Neural cell (in vitro differentiated cells): Measurements from ENCODE around the gene HOXD8. TPM values are rescaled to one million over a fixed set of nuclear protein-coding genes. Genes with fewer than 3 reads are reported as not detected.

Experiments used
- H2AFZ ChIP-seq: fragments of 200-600, 300-800 bp; sonication (generic), shearing (Covaris generic); 2 replicates; pipeline ENCODE4 v1.6.0; 2014; ENCODE audit warnings: low read depth, mild to moderate bottlenecking, antibody characterized with exemption, low read length, moderate library complexity
- H3F3A ChIP-seq: fragments of 200-600 bp; shearing (Covaris generic); 2 replicates; pipeline ENCODE4 v1.6.1; 2016; ENCODE audit warnings: mild to moderate bottlenecking, moderate library complexity, mixed read lengths, antibody characterized with exemption, low read length; ENCODE audit not compliant: insufficient read depth, poor library complexity, severe bottlenecking
- H3K27ac ChIP-seq: fragments of 200-600, 300-800 bp; sonication (generic), shearing (Covaris generic); 2 replicates; pipeline ENCODE4 v1.5.1; 2014; ENCODE audit warnings: mild to moderate bottlenecking, low read length, moderate library complexity
- H3K27me3 ChIP-seq: fragments of 300-800, 200-600 bp; sonication (generic), shearing (Covaris generic); 2 replicates; pipeline ENCODE4 v1.6.0; 2014; ENCODE audit warnings: mild to moderate bottlenecking, low read depth, low read length, moderate library complexity; ENCODE audit not compliant: insufficient read depth
- H3K36me3 ChIP-seq: fragments of 300-800, 200-600 bp; sonication (generic), shearing (Covaris generic); 2 replicates; pipeline ENCODE4 v1.5.1; 2014; ENCODE audit warnings: mild to moderate bottlenecking, antibody characterized with exemption, low read length, moderate library complexity; ENCODE audit not compliant: insufficient read depth
- H3K4me2 ChIP-seq: fragments of 300-800, 200-600 bp; sonication (generic), shearing (Covaris generic); 2 replicates; pipeline ENCODE4 v1.6.0; 2014; ENCODE audit warnings: mild to moderate bottlenecking, low read length
- H3K4me3 ChIP-seq: fragments of 300-800, 200-600 bp; sonication (generic), shearing (Covaris generic); 2 replicates; pipeline ENCODE4 v1.5.1; 2014; ENCODE audit warnings: mild to moderate bottlenecking, low read length, moderate library complexity
- H3K79me2 ChIP-seq: fragments of 200-600 bp; shearing (Covaris generic); replicated peaks from 2 replicates; pipeline ENCODE4 v1.6.0; 2014; ENCODE audit warnings: mild to moderate bottlenecking, low read length, moderate library complexity; ENCODE audit not compliant: insufficient read depth
- H3K9ac ChIP-seq: fragments of 300-800, 200-600 bp; sonication (generic), shearing (Covaris generic); 2 replicates; pipeline ENCODE4 v1.6.1; 2016; ENCODE audit warnings: mild to moderate bottlenecking, low read length, mixed read lengths
- H3K9me2 ChIP-seq: fragments of 200-600 bp; shearing (Covaris generic); 2 replicates; pipeline ENCODE4 v1.6.1; 2016; ENCODE audit warnings: mild to moderate bottlenecking, low read length, mixed read lengths; ENCODE audit not compliant: insufficient read depth
- H3K9me3 ChIP-seq: fragments of 200-600, 300-800 bp; sonication (generic), shearing (Covaris generic); 2 replicates; pipeline ENCODE4 v1.6.1; 2016; ENCODE audit warnings: mild to moderate bottlenecking, mixed run types, low read length, moderate library complexity, mixed read lengths
- H4K20me1 ChIP-seq: fragments of 200-600 bp; shearing (Covaris generic); 2 replicates; pipeline ENCODE4 v1.6.1; 2016; ENCODE audit warnings: mild to moderate bottlenecking, mixed run types; ENCODE audit not compliant: insufficient read depth
- EP300 ChIP-seq: fragments of 450-650 bp; conservative IDR thresholded peaks from 2 replicates; pipeline ENCODE4 v1.6.1; 2014; ENCODE audit warnings: antibody characterized with exemption, mild to moderate bottlenecking, moderate library complexity; ENCODE audit not compliant: poor library complexity, severe bottlenecking
- EZH2 ChIP-seq: fragments of 200-600, 300-800 bp; shearing (Covaris generic), sonication (generic); IDR thresholded peaks from 2 replicates; pipeline ENCODE4 v1.6.1; 2014; ENCODE audit warnings: antibody characterized with exemption, low read length, borderline replicate concordance, mild to moderate bottlenecking; ENCODE audit not compliant: insufficient read depth, poor library complexity, severe bottlenecking
- MXI1 ChIP-seq: fragments of 450-650 bp; conservative IDR thresholded peaks from 2 replicates; pipeline ENCODE4 v1.6.1; 2014; ENCODE audit warnings: antibody characterized with exemption, mild to moderate bottlenecking; ENCODE audit not compliant: poor library complexity, severe bottlenecking
- POLR2AphosphoS5 ChIP-seq: IDR thresholded peaks from 2 replicates; pipeline ENCODE4 v1.6.1; 2012
- RAD21 ChIP-seq: fragments of 450-650 bp; conservative IDR thresholded peaks from 2 replicates; pipeline ENCODE4 v1.6.1; 2014; ENCODE audit warnings: antibody characterized with exemption, mild to moderate bottlenecking, moderate library complexity
- SMC3 ChIP-seq: fragments of 450-650 bp; conservative IDR thresholded peaks from 2 replicates; pipeline ENCODE4 v1.6.1; 2014; ENCODE audit warnings: antibody characterized with exemption, mild to moderate bottlenecking, moderate library complexity; ENCODE audit not compliant: poor library complexity
- polyA plus RNA-seq: library from polyadenylated mRNA; depleted of rRNA; stranded (reverse); fragments of >200 nt; gene quantifications from 2 replicates; pipeline ENCODE4 v1.2.3, GENCODE V29; 2014
- TF ChIP-seq, protein P1 (sequence below): fragments of 450-650 bp; IDR thresholded peaks from 2 replicates; pipeline ENCODE4 v1.5.1; 2014; ENCODE audit warnings: antibody characterized with exemption, mild to moderate bottlenecking, moderate library complexity; ENCODE audit not compliant: poor library complexity, severe bottlenecking
- TF ChIP-seq, protein P2 (sequence below): IDR thresholded peaks from 2 replicates; pipeline ENCODE4 v1.6.1; 2012; ENCODE audit warnings: borderline replicate concordance

The HOXD8 gene
- polyA plus RNA-seq, 1 donor from 2014 or later, result not detected

DNA sequence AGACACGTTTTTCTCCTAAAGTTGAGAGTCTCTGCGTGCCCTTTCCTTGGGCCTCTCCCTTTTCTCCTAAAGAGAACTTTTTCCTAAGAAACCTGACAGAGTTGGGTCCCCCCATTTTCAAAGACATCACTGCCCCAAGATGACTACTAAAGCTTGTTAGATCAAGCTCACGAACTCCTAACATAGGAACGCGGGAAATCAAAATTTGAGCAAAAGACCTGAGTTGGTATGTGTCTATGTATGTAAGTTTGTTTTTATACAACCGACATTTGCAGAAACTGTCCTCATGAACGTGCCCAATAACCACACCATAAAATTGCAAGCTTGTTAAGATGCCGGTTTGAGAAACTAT is 35.6 kb upstream of the HOXD8 start:
- H3K9me2 ChIP-seq, result no peaks in the 10 kb centered on the region
- H3K9me3 ChIP-seq, result no peaks in the 10 kb centered on the region
- no peak overlapping the region for H3K27ac ChIP-seq
- H3K4me2 ChIP-seq, result no peak overlapping the region
- H4K20me1 ChIP-seq, result no peaks in the 10 kb centered on the region
- no peak overlapping the region for H2AFZ ChIP-seq
- H3F3A ChIP-seq, result no peaks in the 10 kb centered on the region
- TF ChIP-seq, protein P1, sequence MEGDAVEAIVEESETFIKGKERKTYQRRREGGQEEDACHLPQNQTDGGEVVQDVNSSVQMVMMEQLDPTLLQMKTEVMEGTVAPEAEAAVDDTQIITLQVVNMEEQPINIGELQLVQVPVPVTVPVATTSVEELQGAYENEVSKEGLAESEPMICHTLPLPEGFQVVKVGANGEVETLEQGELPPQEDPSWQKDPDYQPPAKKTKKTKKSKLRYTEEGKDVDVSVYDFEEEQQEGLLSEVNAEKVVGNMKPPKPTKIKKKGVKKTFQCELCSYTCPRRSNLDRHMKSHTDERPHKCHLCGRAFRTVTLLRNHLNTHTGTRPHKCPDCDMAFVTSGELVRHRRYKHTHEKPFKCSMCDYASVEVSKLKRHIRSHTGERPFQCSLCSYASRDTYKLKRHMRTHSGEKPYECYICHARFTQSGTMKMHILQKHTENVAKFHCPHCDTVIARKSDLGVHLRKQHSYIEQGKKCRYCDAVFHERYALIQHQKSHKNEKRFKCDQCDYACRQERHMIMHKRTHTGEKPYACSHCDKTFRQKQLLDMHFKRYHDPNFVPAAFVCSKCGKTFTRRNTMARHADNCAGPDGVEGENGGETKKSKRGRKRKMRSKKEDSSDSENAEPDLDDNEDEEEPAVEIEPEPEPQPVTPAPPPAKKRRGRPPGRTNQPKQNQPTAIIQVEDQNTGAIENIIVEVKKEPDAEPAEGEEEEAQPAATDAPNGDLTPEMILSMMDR, result no peak
- TF ChIP-seq POLR2AphosphoS5 (no peak), SMC3 (no peak), RAD21 (no peak), EZH2 (no peak)
- TF ChIP-seq, protein P2, sequence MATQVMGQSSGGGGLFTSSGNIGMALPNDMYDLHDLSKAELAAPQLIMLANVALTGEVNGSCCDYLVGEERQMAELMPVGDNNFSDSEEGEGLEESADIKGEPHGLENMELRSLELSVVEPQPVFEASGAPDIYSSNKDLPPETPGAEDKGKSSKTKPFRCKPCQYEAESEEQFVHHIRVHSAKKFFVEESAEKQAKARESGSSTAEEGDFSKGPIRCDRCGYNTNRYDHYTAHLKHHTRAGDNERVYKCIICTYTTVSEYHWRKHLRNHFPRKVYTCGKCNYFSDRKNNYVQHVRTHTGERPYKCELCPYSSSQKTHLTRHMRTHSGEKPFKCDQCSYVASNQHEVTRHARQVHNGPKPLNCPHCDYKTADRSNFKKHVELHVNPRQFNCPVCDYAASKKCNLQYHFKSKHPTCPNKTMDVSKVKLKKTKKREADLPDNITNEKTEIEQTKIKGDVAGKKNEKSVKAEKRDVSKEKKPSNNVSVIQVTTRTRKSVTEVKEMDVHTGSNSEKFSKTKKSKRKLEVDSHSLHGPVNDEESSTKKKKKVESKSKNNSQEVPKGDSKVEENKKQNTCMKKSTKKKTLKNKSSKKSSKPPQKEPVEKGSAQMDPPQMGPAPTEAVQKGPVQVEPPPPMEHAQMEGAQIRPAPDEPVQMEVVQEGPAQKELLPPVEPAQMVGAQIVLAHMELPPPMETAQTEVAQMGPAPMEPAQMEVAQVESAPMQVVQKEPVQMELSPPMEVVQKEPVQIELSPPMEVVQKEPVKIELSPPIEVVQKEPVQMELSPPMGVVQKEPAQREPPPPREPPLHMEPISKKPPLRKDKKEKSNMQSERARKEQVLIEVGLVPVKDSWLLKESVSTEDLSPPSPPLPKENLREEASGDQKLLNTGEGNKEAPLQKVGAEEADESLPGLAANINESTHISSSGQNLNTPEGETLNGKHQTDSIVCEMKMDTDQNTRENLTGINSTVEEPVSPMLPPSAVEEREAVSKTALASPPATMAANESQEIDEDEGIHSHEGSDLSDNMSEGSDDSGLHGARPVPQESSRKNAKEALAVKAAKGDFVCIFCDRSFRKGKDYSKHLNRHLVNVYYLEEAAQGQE, result no peak
- H3K36me3 ChIP-seq, result no peaks in the 10 kb centered on the region
- H3K9ac ChIP-seq, result no peak overlapping the region
- no peaks in the 10 kb centered on the region for H3K79me2 ChIP-seq
- H3K4me3 ChIP-seq, result no peak overlapping the region
- H3K27me3 ChIP-seq, result peaks cover 99% of the 10 kb centered on the region

DNA sequence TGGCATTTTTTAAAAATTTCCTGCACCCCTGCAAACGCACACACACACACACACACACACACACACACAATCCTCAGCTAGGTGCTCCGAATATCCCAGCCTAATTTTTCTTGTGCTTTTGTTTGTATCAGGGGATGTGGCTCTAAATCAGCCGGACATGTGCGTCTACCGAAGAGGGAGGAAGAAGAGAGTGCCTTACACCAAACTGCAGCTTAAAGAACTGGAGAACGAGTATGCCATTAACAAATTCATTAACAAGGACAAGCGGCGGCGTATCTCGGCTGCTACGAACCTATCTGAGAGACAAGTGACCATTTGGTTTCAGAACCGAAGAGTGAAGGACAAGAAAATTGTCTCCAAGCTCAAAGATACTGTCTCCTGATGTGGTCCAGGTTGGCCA is 35.2 kb upstream of the HOXD8 start:
- no peak overlapping the region for H2AFZ ChIP-seq

DNA sequence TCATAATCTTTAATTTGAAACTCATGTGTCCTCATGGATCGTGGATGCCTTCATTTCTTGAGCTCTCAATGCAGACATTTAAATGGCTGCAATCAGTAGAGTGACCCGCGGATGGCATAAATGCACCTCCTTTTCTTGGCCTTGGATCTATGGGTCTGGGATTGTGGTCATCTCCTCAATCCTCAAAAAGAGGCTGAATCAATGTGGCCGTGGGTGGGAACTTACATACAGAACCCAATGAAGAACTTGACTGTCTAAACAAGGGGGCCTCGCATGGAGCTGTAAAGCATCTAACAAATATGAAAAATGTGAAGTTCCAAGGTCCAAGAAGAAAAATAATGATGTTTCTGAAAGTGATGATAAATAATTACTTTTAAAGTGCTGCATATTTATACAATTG is 34.1 kb upstream of the HOXD8 start:
- Histone ChIP-seq H3K9me3 (peaks cover 4% of the 10 kb centered on the region), H3K4me3 (no peak overlapping the region), H3K9ac (no peak overlapping the region), H3K36me3 (no peaks in the 10 kb centered on the region), H4K20me1 (no peaks in the 10 kb centered on the region), H3K27ac (no peak overlapping the region), H3F3A (no peaks in the 10 kb centered on the region), H2AFZ (no peak overlapping the region), H3K4me2 (no peak overlapping the region), H3K9me2 (no peaks in the 10 kb centered on the region), H3K79me2 (no peaks in the 10 kb centered on the region), H3K27me3 (peaks cover 99% of the 10 kb centered on the region)
- TF ChIP-seq RAD21 (no peak), EP300 (no peak), EZH2 (no peak), MXI1 (no peak), SMC3 (no peak)
- TF ChIP-seq, protein P1, result no peak

More for the DNA sequence above, 35.2 kb upstream of the HOXD8 start:
- Histone ChIP-seq H3K79me2 (no peaks in the 10 kb centered on the region), H3K27ac (no peak overlapping the region), H3K27me3 (peaks cover 99% of the 10 kb centered on the region), H3K9me3 (no peaks in the 10 kb centered on the region), H4K20me1 (no peaks in the 10 kb centered on the region), H3K9ac (no peak overlapping the region), H3K4me3 (no peak overlapping the region), H3K4me2 (no peak overlapping the region), H3K9me2 (no peaks in the 10 kb centered on the region), H3F3A (no peaks in the 10 kb centered on the region), H3K36me3 (no peaks in the 10 kb centered on the region)
- no peak for TF ChIP-seq RAD21
